CD4-positive, CD25-positive, alpha-beta regulatory T cell (primary cell): ENCODE measurements around the gene MARCHF10. TPM values are rescaled to one million over a fixed set of nuclear protein-coding genes. Genes with fewer than 3 reads are reported as not detected.

Experiments
- ATAC-seq, 2 donors: fragments of 150-1000 bp; cut with Tn5 transposase; one replicate each; pipeline ENCODE4 v1.10.0; 2021; ENCODE audit warnings: low read depth in 2 of 2, moderate number of reproducible peaks in 2 of 2, moderate library complexity in 1 of 2
- DNase-seq, 3 donors: peaks; one replicate each; pipeline versions ENCODE4 v3.0.0 to v3.0.0-alpha.2; 2012 to 2022; ENCODE audit warnings: mixed read lengths in 1 of 3
- H3K27ac ChIP-seq: one replicate; pipeline ENCODE4 v1.7.0; 2013; ENCODE audit warnings: mild to moderate bottlenecking, low read length; ENCODE audit not compliant: insufficient read depth, poor library complexity, severe bottlenecking
- H3K27me3 ChIP-seq: one replicate; pipeline ENCODE4 v1.7.0; 2013; ENCODE audit warnings: low read length; ENCODE audit not compliant: control insufficient read depth, insufficient read depth
- H3K36me3 ChIP-seq: one replicate; pipeline ENCODE4 v1.7.0; 2013; ENCODE audit warnings: mild to moderate bottlenecking, low read length, moderate library complexity; ENCODE audit not compliant: control insufficient read depth, insufficient read depth
- H3K4me1 ChIP-seq: 2 replicates; pipeline ENCODE4 v1.7.0; 2013; ENCODE audit warnings: mild to moderate bottlenecking, low read length; ENCODE audit not compliant: insufficient read depth, control insufficient read depth, poor library complexity, severe bottlenecking
- H3K4me3 ChIP-seq: one replicate; pipeline ENCODE4 v1.7.0; 2013; ENCODE audit warnings: low read depth, mild to moderate bottlenecking, low read length, moderate library complexity
- H3K9me3 ChIP-seq, 2 experiments: 1 replicate in 1 of 2; 2 replicates in 1 of 2; pipeline ENCODE4 v1.7.0; 2013; ENCODE audit warnings: low read length in 2 of 2, mild to moderate bottlenecking in 1 of 2, moderate library complexity in 1 of 2; ENCODE audit not compliant: control insufficient read depth in 2 of 2
- H3K27ac Mint-ChIP-seq, 3 donors: one replicate each; pipeline ENCODE4 v1.8.0; 2020 to 2022; ENCODE audit warnings: mild to moderate bottlenecking in 3 of 3, mixed read lengths in 3 of 3, moderate library complexity in 2 of 3
- H3K27me3 Mint-ChIP-seq: one replicate; pipeline ENCODE4 v1.8.0; 2022; ENCODE audit warnings: mild to moderate bottlenecking, mixed read lengths
- H3K36me3 Mint-ChIP-seq: one replicate; pipeline ENCODE4 v1.8.0; 2020; ENCODE audit warnings: mixed read lengths
- H3K4me1 Mint-ChIP-seq, 4 donors: one replicate each; pipeline ENCODE4 v1.8.0; 2020 to 2022; ENCODE audit warnings: mixed read lengths in 4 of 4, mild to moderate bottlenecking in 1 of 4
- H3K4me3 Mint-ChIP-seq, 4 donors: one replicate each; pipeline ENCODE4 v1.8.0; 2020 to 2022; ENCODE audit warnings: mild to moderate bottlenecking in 4 of 4, mixed read lengths in 4 of 4, moderate library complexity in 3 of 4
- H3K9me3 Mint-ChIP-seq, 7 donors: one replicate each; pipeline ENCODE4 v1.8.0; 2020 to 2022; ENCODE audit warnings: mixed read lengths in 7 of 7, mild to moderate bottlenecking in 3 of 7, moderate library complexity in 2 of 7
- polyA plus RNA-seq, 4 donors: library from polyadenylated mRNA; unstranded; fragments of 300-500 nt; fragmentation: Illumina TruSeq; gene quantifications; one replicate each; pipeline ENCODE4 v1.2.3, GENCODE V29; 2021
- total RNA-seq: library from RNA; stranded (reverse); gene quantifications from one replicate; pipeline ENCODE4 v1.2.3, GENCODE V29; 2022

The MARCHF10 gene
- total and polyA plus RNA-seq, 5 donors from 2014 or later = 0.12 to 0.48 (median 0.18) TPM; not detected in 2

DNA sequence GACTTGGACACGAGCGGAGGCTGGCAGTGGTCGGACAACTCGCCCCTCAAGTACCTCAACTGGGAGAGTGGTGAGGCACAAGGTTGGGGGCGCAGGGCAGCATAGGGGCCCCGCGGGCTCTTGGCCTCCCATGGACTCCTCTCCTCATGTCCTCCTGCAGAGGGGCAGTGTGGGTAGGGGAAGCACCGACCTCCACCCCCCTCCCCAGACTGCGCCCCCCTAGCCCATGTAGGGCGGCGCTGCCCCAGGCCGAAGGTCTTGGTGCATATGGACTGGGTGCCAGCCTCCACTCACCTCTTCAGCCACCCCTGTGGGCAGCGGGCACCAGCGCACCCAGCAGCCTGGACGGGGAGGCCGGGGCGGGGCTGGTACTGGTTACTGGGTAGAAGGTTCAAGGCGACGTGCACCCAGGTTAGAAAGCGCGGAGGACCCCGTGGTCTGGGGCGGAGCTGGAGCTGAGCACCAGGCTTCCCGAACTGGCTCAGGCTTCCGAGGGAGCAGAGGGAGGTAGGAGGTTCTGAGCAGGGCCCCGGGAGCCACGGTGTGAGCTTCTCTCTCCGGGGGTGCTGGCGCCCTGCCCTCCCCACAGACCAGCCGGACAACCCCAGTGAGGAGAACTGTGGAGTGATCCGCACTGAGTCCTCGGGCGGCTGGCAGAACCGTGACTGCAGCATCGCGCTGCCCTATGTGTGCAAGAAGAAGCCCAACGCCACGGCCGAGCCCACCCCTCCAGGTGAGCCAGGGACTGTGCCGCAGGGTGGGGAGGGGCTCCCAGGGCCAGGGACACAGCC is 141.1 kb downstream of the MARCHF10 start:
- H3K36me3 Mint-ChIP-seq = no peaks in the 10 kb centered on the region
- H3K4me1 Mint-ChIP-seq = peaks cover 0 to 4% (median 0%) of the 10 kb centered on the region in 4 donors
- no peak for ATAC-seq
- no peak overlapping the region for H3K4me3 Mint-ChIP-seq
- peaks cover 0 to 2% (median 0%) of the 10 kb centered on the region in 7 donors for H3K9me3 Mint-ChIP-seq
- H3K4me3 ChIP-seq = no peak overlapping the region
- H3K27me3 ChIP-seq = no peaks in the 10 kb centered on the region
- H3K9me3 ChIP-seq = no peaks in the 10 kb centered on the region
- no peak for DNase-seq
- no peaks in the 10 kb centered on the region for H3K27me3 Mint-ChIP-seq
- no peak overlapping the region for H3K27ac ChIP-seq
- no peaks in the 10 kb centered on the region for H3K4me1 ChIP-seq
- peak overlapping the region in 1 of 3 donors; percentile 27 for H3K27ac Mint-ChIP-seq
- no peaks in the 10 kb centered on the region for H3K36me3 ChIP-seq

DNA sequence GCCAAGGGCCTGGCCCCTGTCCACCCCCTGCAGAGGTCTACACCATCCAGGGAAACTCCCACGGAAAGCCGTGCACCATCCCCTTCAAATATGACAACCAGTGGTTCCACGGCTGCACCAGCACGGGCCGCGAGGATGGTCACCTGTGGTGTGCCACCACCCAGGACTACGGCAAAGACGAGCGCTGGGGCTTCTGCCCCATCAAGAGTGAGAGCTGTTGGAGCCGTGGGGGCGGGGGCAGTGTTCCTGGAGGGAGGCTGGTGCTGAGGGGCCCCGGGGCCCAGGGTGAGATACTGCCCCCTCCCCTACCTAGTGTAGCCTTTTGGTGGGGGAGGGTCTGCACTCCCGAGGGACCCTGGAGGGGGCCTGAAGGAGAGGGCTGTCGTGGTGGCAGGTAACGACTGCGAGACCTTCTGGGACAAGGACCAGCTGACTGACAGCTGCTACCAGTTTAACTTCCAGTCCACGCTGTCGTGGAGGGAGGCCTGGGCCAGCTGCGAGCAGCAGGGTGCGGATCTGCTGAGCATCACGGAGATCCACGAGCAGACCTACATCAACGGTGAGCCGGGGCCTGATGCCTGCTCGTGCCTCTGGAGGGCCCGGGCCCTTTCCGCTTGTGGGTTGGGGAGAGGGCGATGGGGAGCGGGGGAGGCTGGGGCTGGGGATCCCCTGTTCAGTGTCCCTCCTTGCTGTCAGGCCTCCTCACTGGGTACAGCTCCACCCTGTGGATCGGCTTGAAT is 141.9 kb downstream of the MARCHF10 start:
- no peaks in the 10 kb centered on the region for H3K27me3 ChIP-seq
- Mint-ChIP-seq H3K27me3 (peaks cover 4% of the 10 kb centered on the region), H3K9me3 (peaks cover 0 to 4% (median 2%) of the 10 kb centered on the region in 7 donors), H3K36me3 (no peaks in the 10 kb centered on the region), H3K27ac (no peak overlapping the region), H3K4me1 (peaks cover 0 to 4% (median 0%) of the 10 kb centered on the region in 4 donors), H3K4me3 (no peak overlapping the region)
- no peaks in the 10 kb centered on the region for H3K4me1 ChIP-seq
- H3K27ac ChIP-seq = no peak overlapping the region
- H3K4me3 ChIP-seq = no peak overlapping the region
- no peak for ATAC-seq
- H3K36me3 ChIP-seq = no peaks in the 10 kb centered on the region
- DNase-seq = no peak
- H3K9me3 ChIP-seq = no peaks in the 10 kb centered on the region

DNA sequence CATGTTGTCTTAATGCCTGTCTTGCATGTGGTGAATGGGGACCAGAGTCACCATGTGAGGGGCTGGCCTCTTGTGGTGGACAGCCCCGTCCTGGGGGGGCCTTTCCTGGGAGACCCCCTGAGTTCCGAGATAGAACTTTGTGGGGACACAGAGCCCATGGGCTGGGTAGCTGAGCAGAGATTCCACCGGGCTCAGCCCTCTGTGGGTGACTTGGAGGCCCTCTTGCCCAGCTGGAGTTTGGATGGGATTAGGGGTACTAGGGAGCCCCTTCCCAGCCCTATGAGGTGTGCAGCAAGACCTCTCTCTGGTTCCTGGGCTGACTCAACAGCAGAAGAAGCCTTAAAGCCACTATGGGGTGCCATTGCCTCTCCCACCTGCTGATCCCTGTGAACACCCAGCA is 142.5 kb downstream of the MARCHF10 start:
- no peaks in the 10 kb centered on the region for H3K36me3 Mint-ChIP-seq
- no peaks in the 10 kb centered on the region for H3K27me3 ChIP-seq
- no peak for DNase-seq
- no peaks in the 10 kb centered on the region for H3K36me3 ChIP-seq
- no peaks in the 10 kb centered on the region for H3K4me1 ChIP-seq
- H3K9me3 ChIP-seq = peaks cover 0 to 5% of the 10 kb centered on the region in 2 experiments
- H3K27ac ChIP-seq = no peak overlapping the region
- H3K4me3 Mint-ChIP-seq = no peak overlapping the region
- ATAC-seq = no peak
- H3K4me1 Mint-ChIP-seq = peaks cover 0 to 4% (median 0%) of the 10 kb centered on the region in 4 donors
- H3K4me3 ChIP-seq = no peak overlapping the region
- H3K9me3 Mint-ChIP-seq = peaks cover 0 to 9% (median 4%) of the 10 kb centered on the region in 7 donors
- no peak overlapping the region for H3K27ac Mint-ChIP-seq
- peaks cover 5% of the 10 kb centered on the region for H3K27me3 Mint-ChIP-seq

DNA sequence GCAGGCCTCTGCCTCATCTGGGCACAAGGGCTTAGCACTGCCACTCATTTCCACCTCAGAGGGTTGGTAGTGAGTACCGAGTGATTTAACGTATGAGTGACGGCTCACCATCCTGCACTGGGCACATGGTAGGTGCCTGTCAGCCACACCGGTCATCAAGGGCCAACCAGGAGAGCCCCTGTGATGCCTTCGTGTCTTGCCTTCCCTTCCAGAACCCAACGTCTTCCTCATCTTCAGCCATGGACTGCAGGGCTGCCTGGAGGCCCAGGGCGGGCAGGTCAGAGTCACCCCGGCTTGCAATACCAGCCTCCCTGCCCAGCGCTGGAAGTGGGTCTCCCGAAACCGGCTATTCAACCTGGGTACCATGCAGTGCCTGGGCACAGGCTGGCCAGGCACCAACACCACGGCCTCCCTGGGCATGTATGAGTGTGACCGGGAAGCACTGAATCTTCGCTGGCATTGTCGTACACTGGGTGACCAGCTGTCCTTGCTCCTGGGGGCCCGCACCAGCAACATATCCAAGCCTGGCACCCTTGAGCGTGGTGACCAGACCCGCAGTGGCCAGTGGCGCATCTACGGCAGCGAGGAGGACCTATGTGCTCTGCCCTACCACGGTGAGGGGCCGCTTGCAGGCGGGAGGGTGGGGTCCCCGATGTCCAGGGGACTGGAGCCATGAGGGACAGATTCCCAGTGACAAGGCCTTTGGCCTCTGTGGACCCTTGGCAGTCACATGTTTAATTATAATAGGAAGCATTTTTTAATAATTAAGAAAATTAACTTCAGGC is 143.6 kb downstream of the MARCHF10 start:
- Histone ChIP-seq H3K36me3 (no peaks in the 10 kb centered on the region), H3K27ac (no peak overlapping the region), H3K27me3 (no peaks in the 10 kb centered on the region), H3K4me1 (no peaks in the 10 kb centered on the region), H3K4me3 (no peak overlapping the region), H3K9me3 (peaks cover 0 to 5% of the 10 kb centered on the region in 2 experiments)
- ATAC-seq = no peak
- DNase-seq = no peak
- H3K9me3 Mint-ChIP-seq = peaks cover 0 to 10% (median 4%) of the 10 kb centered on the region in 7 donors
- H3K4me1 Mint-ChIP-seq = peaks cover 0 to 4% (median 0%) of the 10 kb centered on the region in 4 donors
- peaks cover 5% of the 10 kb centered on the region for H3K27me3 Mint-ChIP-seq
- no peak overlapping the region for H3K4me3 Mint-ChIP-seq
- peaks cover 4% of the 10 kb centered on the region for H3K36me3 Mint-ChIP-seq
- no peak overlapping the region for H3K27ac Mint-ChIP-seq

DNA sequence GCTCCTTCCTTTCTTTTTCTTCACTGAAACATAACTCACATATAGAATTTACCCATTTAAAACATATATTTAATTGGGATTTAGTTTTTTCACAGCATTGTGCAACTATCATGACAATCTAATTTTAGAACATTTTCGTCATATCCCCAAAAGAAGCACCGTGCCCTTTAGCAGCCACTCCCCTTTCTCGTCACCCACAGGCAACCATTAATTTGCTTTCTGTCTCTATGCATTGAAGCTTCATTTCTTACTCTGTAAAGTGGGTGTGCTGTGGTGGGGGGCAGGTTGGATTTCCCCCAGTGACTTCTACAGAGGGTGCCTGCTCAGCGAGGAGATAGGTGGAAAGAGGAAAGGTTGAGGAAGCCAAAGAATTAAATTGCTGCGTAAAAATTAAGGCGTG is 144.8 kb downstream of the MARCHF10 start:
- Histone ChIP-seq H3K4me1 (no peaks in the 10 kb centered on the region), H3K9me3 (peaks cover 0 to 5% of the 10 kb centered on the region in 2 experiments), H3K36me3 (no peaks in the 10 kb centered on the region), H3K27me3 (no peaks in the 10 kb centered on the region), H3K27ac (no peak overlapping the region), H3K4me3 (no peak overlapping the region)
- Mint-ChIP-seq H3K27me3 (peaks cover 5% of the 10 kb centered on the region), H3K4me3 (no peak overlapping the region), H3K36me3 (peaks cover 4% of the 10 kb centered on the region), H3K9me3 (peaks cover 0 to 10% (median 4%) of the 10 kb centered on the region in 7 donors), H3K4me1 (peaks cover 0 to 2% (median 0%) of the 10 kb centered on the region in 4 donors), H3K27ac (no peak overlapping the region)
- DNase-seq = no peak
- no peak for ATAC-seq

DNA sequence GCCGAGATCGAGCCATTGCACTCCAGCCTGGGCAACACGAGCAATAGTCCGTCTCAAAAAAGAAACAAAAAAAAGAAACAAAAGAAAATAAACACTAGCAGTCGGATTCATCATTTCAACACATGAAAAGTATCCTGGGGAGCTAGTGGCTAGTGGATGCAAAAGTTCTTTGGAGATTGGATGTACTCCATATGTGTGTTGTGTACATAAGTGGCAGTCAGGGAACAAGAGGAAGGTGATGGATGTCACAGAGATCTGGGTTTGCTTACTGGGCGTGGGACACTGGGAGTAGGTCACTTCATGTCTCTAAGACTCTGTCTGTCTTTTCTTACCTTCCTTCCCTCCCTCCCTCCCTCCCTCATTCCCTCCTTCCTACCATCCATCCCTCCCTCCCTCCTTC is 145.3 kb downstream of the MARCHF10 start:
- H3K36me3 Mint-ChIP-seq = peaks cover 4% of the 10 kb centered on the region
- peaks cover 0 to 10% (median 7%) of the 10 kb centered on the region in 7 donors for H3K9me3 Mint-ChIP-seq
- H3K4me3 ChIP-seq = no peak overlapping the region
- H3K27ac Mint-ChIP-seq = no peak overlapping the region
- H3K27me3 Mint-ChIP-seq = peaks cover 5% of the 10 kb centered on the region
- H3K9me3 ChIP-seq = peaks cover 0 to 5% of the 10 kb centered on the region in 2 experiments
- H3K4me1 Mint-ChIP-seq = peaks cover 0 to 2% (median 0%) of the 10 kb centered on the region in 4 donors
- H3K4me1 ChIP-seq = no peaks in the 10 kb centered on the region
- ATAC-seq = no peak
- no peak overlapping the region for H3K27ac ChIP-seq
- H3K27me3 ChIP-seq = no peaks in the 10 kb centered on the region
- no peak overlapping the region for H3K4me3 Mint-ChIP-seq
- H3K36me3 ChIP-seq = no peaks in the 10 kb centered on the region
- no peak for DNase-seq

DNA sequence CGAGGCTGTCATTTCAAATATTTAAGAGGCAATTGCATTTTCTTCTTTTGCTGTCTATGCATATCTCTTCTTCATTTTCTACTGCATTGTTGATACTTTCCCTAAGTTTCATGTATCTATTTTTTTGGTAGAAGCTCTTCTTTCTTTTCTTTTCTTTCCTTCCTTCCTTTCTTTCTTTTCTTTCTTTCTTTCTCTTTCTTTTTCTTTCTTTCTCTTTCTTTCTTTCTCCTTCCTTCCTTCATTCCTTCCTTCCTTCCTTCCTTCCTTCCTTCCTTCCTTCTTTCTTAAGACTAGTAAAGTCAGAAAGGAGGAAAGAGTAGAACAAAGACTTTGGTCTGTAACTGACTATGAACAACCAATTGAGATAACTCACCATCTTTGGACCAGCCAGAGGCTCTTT is 146.8 kb downstream of the MARCHF10 start:
- H3K9me3 Mint-ChIP-seq = peaks cover 0 to 10% (median 7%) of the 10 kb centered on the region in 7 donors

More for the DNA sequence above, 146.8 kb downstream of the MARCHF10 start:
- no peaks in the 10 kb centered on the region for H3K27me3 ChIP-seq
- Mint-ChIP-seq H3K27ac (no peak overlapping the region), H3K36me3 (peaks cover 4% of the 10 kb centered on the region), H3K4me1 (no peaks in the 10 kb centered on the region), H3K4me3 (peak overlapping the region in 1 of 4 donors; percentile 43), H3K27me3 (peaks cover 9% of the 10 kb centered on the region)
- DNase-seq = no peak
- no peak overlapping the region for H3K27ac ChIP-seq
- H3K9me3 ChIP-seq = peaks cover 0 to 5% of the 10 kb centered on the region in 2 experiments
- ATAC-seq = no peak
- no peaks in the 10 kb centered on the region for H3K36me3 ChIP-seq
- H3K4me3 ChIP-seq = no peak overlapping the region
- H3K4me1 ChIP-seq = no peaks in the 10 kb centered on the region
